ENCODE measurements around the gene PPFIA1.

DNA sequence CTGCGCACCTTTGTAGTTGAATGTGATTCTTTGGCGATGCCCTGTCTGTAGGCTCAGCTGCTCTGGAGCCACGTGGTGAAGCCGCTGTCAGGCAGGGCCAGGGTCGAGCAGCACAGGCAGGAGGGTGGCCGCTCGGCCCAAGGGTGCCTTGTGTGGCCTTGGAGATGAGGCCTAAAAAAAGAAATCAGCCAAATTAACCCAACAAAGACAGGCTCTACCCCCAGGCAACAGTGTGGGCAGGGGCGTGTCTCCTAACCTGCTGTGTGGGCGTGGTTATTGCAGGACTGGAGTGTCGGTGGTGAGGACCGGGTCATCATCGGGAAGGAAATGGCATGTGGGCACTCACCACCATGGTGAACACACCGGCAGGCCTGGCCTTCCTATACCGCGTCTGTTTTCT lies 162.1 kb downstream of the PPFIA1 start:
- TF ChIP-seq RAD21 (IDR thresholded peaks at IDR 0.05; ENCODE audit: low read depth) = no peak
- no peak for TF ChIP-seq NFIC (IDR thresholded peaks at IDR 0.05)
- TF ChIP-seq CREB1 (IDR thresholded peaks at IDR 0.05; ENCODE audit: low read depth) = no peak
- TF ChIP-seq EP300 (IDR thresholded peaks at IDR 0.05; ENCODE audit: borderline replicate concordance) = no peak
- no peak for TF ChIP-seq MAX (IDR thresholded peaks at IDR 0.05)
- TF ChIP-seq YY1 (IDR thresholded peaks at IDR 0.05; ENCODE audit: low read depth) = no peak
- no peak for TF ChIP-seq TAF1 (IDR thresholded peaks at IDR 0.05; ENCODE audit: low read depth)
- no peak for TF ChIP-seq REST (IDR thresholded peaks at IDR 0.05; ENCODE audit: low read depth)
- no peak for TF ChIP-seq EGR1 (IDR thresholded peaks at IDR 0.05)
